DOHH2 (cell line): Measurements from ENCODE around the gene HAGHL.
A peak's percentile ranks its signal among the peaks of the same experiment; 100 is the strongest.

Experiments used
- H3F3A ChIP-seq: fragments of 200-600 bp; sonication (generic), shearing (Covaris generic); 2 replicates; pipeline ENCODE4 v1.6.0; 2016; ENCODE audit warnings: antibody characterized with exemption, mild to moderate bottlenecking; ENCODE audit not compliant: control insufficient read depth, insufficient read depth
- H3K27ac ChIP-seq: fragments of 200-600 bp; sonication (generic); 2 replicates; pipeline ENCODE4 v1.5.1; 2014; ENCODE audit warnings: low read depth, mild to moderate bottlenecking, low read length, moderate library complexity
- H3K27me3 ChIP-seq: fragments of 200-600 bp; sonication (generic); 2 replicates; pipeline ENCODE4 v1.6.1; 2014; ENCODE audit warnings: mild to moderate bottlenecking, low read length, mixed read lengths; ENCODE audit not compliant: control insufficient read depth
- H3K36me3 ChIP-seq: fragments of 200-600 bp; sonication (generic); 2 replicates; pipeline ENCODE4 v1.6.1; 2014; ENCODE audit warnings: mild to moderate bottlenecking, low read length, moderate library complexity, mixed read lengths; ENCODE audit not compliant: control insufficient read depth
- H3K4me1 ChIP-seq: fragments of 200-600 bp; sonication (generic); 2 replicates; pipeline ENCODE4 v1.6.1; 2014; ENCODE audit warnings: mild to moderate bottlenecking, low read length, mixed read lengths; ENCODE audit not compliant: control insufficient read depth
- H3K4me2 ChIP-seq: fragments of 200-600 bp; sonication (generic); 2 replicates; pipeline ENCODE4 v1.6.0; 2014; ENCODE audit warnings: mild to moderate bottlenecking, low read length, moderate library complexity
- H3K4me3 ChIP-seq: fragments of 200-600 bp; sonication (generic); 2 replicates; pipeline ENCODE4 v1.5.1; 2014; ENCODE audit warnings: mild to moderate bottlenecking, low read length, mixed read lengths
- H3K79me2 ChIP-seq: fragments of 200-600 bp; sonication (generic); 2 replicates; pipeline ENCODE4 v1.6.1; 2014; ENCODE audit warnings: mild to moderate bottlenecking, low read length, mixed read lengths; ENCODE audit not compliant: control insufficient read depth
- H3K9me2 ChIP-seq: fragments of 200-600 bp; sonication (generic); replicated peaks from 2 replicates; pipeline ENCODE4 v1.6.1; 2014; ENCODE audit warnings: mild to moderate bottlenecking, low read length, mixed read lengths; ENCODE audit not compliant: control insufficient read depth
- H3K9me3 ChIP-seq: fragments of 200-600 bp; sonication (generic); 2 replicates; pipeline ENCODE4 v1.6.1; 2014; ENCODE audit warnings: antibody characterized with exemption, low read length, mixed read lengths; ENCODE audit not compliant: control insufficient read depth, insufficient read depth
- H4K20me1 ChIP-seq: fragments of 200-600 bp; sonication (generic); 2 replicates; pipeline ENCODE4 v1.6.0; 2014; ENCODE audit warnings: low read depth, mild to moderate bottlenecking, antibody characterized with exemption, low read length, moderate library complexity; ENCODE audit not compliant: control insufficient read depth, insufficient read depth
- EZH2phosphoT487 ChIP-seq: fragments of 200-600 bp; sonication (generic); IDR thresholded peaks from 2 replicates; pipeline ENCODE4 v1.6.1; 2017; ENCODE audit warnings: borderline replicate concordance, mild to moderate bottlenecking, antibody characterized with exemption, low read length, moderate library complexity, mixed read lengths
- TF ChIP-seq, protein P1 (sequence below): fragments of 200-600 bp; sonication (generic); IDR thresholded peaks from one replicate; pipeline ENCODE4 v1.5.1; 2014; ENCODE audit warnings: antibody characterized with exemption, mild to moderate bottlenecking, low read depth, low read length; ENCODE audit not compliant: poor library complexity, severe bottlenecking

Gene HAGHL

GRCh38 chr16:714558-715476, 12.1 kb upstream of the HAGHL start, which contains the start of gene METRN:
METRN (plus strand) TSS chr16:715118; CDS start chr16:715290, 172 bp downstream.
- H3K27me3 ChIP-seq, result peaks cover 30% of the 10 kb centered on the region
- no peaks in the 10 kb centered on the region for H3K9me3 ChIP-seq
- H3F3A ChIP-seq, result peaks cover 6% of the 10 kb centered on the region; the same call in 1 of the 2 replicates
- peak within 1 kb of the TSS; percentile 73 for H3K4me3 ChIP-seq
- peaks cover 36% of the 10 kb centered on the region for H3K4me1 ChIP-seq
- peaks cover 8% of the 10 kb centered on the region; the same call in 1 of the 2 replicates for H4K20me1 ChIP-seq
- H3K27ac ChIP-seq, result no peak within 1 kb of the TSS
- H3K9me2 ChIP-seq, result no peaks in the 10 kb centered on the region
- no peak for TF ChIP-seq EZH2phosphoT487
- TF ChIP-seq, protein P1, sequence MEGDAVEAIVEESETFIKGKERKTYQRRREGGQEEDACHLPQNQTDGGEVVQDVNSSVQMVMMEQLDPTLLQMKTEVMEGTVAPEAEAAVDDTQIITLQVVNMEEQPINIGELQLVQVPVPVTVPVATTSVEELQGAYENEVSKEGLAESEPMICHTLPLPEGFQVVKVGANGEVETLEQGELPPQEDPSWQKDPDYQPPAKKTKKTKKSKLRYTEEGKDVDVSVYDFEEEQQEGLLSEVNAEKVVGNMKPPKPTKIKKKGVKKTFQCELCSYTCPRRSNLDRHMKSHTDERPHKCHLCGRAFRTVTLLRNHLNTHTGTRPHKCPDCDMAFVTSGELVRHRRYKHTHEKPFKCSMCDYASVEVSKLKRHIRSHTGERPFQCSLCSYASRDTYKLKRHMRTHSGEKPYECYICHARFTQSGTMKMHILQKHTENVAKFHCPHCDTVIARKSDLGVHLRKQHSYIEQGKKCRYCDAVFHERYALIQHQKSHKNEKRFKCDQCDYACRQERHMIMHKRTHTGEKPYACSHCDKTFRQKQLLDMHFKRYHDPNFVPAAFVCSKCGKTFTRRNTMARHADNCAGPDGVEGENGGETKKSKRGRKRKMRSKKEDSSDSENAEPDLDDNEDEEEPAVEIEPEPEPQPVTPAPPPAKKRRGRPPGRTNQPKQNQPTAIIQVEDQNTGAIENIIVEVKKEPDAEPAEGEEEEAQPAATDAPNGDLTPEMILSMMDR, result no peak
- H3K4me2 ChIP-seq, result peak within 1 kb of the TSS; percentile 77
- 0 out of 2 replicates have a peak, but pooled peaks cover 2% of the 10 kb centered on the region for H3K79me2 ChIP-seq
- no peaks in the 10 kb centered on the region for H3K36me3 ChIP-seq

DNA sequence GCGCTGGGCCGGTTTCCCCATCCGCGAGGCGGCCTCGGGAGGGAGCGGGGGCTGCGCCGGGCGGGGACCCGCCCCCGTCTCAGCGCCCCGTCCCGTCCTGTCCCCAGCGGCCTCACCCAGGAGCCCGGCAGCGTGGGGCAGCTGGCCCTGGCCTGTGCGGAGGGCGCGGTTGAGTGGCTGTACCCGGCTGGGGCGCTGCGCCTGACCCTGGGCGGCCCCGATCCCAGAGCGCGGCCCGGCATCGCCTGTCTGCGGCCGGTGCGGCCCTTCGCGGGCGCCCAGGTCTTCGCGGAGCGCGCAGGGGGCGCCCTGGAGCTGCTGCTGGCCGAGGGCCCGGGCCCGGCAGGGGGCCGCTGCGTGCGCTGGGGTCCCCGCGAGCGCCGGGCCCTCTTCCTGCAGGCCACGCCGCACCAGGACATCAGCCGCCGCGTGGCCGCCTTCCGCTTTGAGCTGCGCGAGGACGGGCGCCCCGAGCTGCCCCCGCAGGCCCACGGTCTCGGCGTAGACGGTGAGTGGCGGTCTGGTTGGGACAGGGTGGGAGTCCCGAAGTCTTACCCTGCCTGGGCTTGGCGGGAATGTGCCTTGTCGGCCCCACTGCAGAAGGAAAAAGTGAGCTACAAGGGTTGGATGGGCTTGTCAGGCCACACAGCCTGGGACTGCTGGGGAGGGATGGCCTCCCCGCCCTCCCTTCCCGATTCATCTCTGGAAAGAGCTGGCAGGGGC, 11.3 kb upstream of the HAGHL start:
- no peak overlapping the region for H3K27ac ChIP-seq
- peak overlapping the region; percentile 73 for H3K4me3 ChIP-seq
- peaks cover 8% of the 10 kb centered on the region; the same call in 1 of the 2 replicates for H4K20me1 ChIP-seq
- H3F3A ChIP-seq, result peaks cover 6% of the 10 kb centered on the region; the same call in 1 of the 2 replicates
- TF ChIP-seq, protein P1, result no peak
- no peak for TF ChIP-seq EZH2phosphoT487
- peaks cover 41% of the 10 kb centered on the region for H3K4me1 ChIP-seq
- peaks cover 2% of the 10 kb centered on the region for H3K36me3 ChIP-seq
- 0 out of 2 replicates have a peak, but pooled peaks cover 2% of the 10 kb centered on the region for H3K79me2 ChIP-seq
- H3K4me2 ChIP-seq, result peak overlapping the region; percentile 77
- peaks cover 22% of the 10 kb centered on the region for H3K27me3 ChIP-seq
- no peaks in the 10 kb centered on the region for H3K9me3 ChIP-seq
- H3K9me2 ChIP-seq, result no peaks in the 10 kb centered on the region

- Histone ChIP-seq H4K20me1 (peaks cover 8% of the 10 kb centered on the region; the same call in 1 of the 2 replicates), H3K9me3 (no peaks in the 10 kb centered on the region), H3K4me3 (peak overlapping the region; percentile 73), H3F3A (peaks cover 6% of the 10 kb centered on the region; the same call in 1 of the 2 replicates), H3K36me3 (peaks cover 4% of the 10 kb centered on the region), H3K4me2 (peak overlapping the region; percentile 77), H3K9me2 (no peaks in the 10 kb centered on the region), H3K27me3 (peaks cover 17% of the 10 kb centered on the region), H3K79me2 (0 out of 2 replicates have a peak, but pooled peaks cover 2% of the 10 kb centered on the region), H3K4me1 (peaks cover 41% of the 10 kb centered on the region), H3K27ac (no peak overlapping the region)
- TF ChIP-seq EZH2phosphoT487, result no peak
- TF ChIP-seq, protein P1, result no peak
Observed at GRCh38 chr16:716200-716568, 10.7 kb upstream of the HAGHL start.
